HG03108 (cell line): ENCODE measurements around the gene PEX7.
"Not testable (repeated sequence)": the region's sequence is repeated elsewhere in the genome, so short reads cannot be mapped to it uniquely, and the experiment has no call there.

Experiments used
- ATAC-seq: cut with Tn5 transposase; IDR thresholded peaks from one replicate; pipeline ENCODE4 v1.9.1; 2021; ENCODE audit warnings: moderate library complexity; ENCODE audit not compliant: unreplicated experiment

PEX7 gene

DNA sequence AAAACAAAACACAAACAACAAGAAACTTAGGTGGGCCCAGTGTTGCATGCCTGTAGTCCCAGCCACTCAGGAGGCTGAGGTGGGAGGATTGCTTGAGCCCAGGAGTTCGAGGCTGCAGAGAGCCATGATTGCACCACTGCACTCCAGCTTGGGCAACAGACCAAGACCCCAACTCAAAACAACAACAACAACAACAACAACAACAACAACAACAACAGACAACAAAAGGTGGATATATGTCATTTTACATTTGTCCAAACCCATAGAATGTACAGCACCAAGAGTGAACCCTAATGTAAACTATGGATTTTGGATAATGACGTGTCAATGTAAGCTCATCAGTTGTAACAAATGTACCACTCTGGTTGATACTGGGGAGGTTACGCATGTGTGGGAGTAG lies 127.6 kb downstream of the PEX7 start:
- not testable (repeated sequence) for ATAC-seq

DNA sequence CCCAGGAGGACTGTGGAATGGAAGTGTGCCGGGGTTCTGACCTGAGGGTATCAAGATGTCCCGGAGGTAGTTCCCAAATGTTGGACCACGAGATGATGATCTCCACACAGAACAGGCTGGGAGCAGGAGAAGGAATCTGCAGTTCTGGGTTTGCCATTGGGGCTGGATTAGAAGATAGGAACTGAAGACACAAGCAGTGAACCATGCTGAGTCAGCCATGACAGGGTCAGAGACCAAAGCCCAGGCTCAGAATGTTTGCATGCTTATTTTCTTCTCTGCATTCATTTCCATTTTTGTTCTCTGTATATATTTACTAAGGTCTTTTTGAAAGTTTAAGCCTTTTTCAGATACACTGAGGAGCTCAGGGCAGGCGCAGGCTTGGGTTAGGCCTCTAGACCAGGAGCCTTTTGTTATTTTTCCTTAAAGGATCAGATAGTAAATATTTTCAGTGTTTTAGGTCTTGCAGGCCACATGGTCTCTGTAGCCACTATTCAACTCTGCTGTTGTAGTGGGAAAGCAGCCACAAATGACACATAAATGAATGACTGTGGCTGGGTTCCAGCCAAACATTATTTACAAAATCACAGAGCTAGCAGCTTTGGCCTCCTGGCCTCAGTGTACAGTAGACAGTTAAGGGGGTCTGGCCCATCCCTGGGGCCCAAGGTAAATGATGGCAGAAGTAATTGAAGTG lies 128.2 kb downstream of the PEX7 start:
- no peak for ATAC-seq

DNA sequence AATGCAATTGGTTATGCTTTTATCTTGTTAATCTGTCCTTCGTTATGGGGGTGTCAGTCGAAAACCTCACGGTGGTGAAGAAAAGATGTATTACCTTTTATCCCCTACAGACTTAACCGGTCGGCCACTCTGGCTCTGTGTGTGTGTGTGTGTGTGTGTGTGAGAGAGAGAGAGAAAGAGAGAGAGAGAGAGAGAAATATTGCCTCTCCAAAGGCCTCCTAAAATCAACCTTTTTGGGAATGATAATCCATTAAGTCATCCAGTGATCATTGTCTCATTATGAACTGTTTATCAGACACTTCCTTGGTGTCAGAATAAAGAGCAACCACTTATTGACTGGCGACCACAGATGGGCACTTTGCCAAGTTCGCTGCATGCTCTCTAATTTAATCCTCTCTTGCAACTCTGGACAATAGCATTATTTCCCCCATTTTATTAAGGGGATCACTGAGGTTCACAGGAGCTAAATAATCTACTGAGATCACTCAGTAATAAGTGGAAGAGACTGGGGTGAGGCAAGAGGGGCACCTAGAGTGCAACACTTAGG lies 130.4 kb downstream of the PEX7 start:
- no peak for ATAC-seq

DNA sequence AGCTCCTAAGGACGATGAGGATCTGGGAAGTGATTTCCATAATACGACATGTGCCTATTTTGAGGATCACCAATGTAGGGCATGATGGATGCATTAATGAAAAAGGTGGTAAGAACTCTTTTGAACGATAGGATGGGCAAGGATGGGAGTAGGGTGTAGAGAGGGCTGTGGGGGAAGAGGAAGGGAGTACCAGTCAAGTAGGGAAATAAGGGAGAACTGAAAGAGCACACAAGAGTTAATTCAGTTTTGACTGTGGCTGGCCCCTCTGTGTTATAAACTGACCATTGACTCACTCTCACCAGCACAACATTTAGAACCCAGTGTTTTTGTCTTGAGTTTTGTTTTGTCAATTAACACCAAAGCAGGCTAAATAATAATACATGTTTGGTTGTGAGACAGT lies 132.7 kb downstream of the PEX7 start:
- no peak for ATAC-seq

DNA sequence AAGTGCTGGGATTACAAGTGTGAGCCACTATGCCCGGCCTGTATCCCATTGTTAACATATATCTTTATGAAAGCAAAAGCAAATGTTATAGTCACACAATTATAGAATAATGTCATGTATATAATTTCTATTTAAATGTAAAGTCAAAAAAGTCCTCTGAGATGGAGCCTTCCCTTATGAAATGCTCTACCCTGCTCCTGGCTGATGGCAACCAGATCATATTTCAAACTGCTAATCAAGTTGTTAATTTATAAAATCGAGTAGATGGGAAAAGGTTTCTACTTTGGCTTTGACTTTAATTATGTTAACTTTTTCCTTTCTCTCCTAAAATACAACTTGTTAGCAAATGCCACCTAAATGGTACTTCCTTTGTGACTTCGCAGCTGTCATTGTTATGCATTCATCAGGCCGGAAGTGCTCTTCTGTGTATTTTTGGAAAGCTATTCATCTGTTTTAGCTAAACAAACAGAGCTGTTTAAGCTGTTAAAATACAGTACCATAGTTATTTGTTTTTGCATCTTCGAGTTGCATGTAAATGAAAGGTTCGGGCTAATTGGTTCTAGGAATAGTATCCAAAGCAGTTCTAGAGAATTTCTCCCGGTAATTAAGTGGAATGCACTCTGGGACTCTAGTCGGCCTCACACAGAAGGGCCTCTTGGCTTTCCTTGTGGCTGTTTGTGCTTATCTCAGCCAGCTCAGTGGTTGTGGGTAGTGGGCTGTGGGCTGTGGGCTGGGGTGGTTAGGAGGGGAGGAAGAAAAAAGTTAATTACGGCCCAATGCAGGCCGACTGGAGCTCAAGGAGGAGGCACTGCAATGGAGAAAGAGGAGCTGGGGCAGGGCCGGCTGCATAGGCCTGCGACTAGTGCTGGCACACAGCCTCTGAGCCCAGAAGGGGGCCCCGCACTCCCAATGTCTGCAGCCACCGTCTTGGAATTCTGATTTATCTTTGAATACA lies 134.5 kb downstream of the PEX7 start:
- ATAC-seq, result no peak

DNA sequence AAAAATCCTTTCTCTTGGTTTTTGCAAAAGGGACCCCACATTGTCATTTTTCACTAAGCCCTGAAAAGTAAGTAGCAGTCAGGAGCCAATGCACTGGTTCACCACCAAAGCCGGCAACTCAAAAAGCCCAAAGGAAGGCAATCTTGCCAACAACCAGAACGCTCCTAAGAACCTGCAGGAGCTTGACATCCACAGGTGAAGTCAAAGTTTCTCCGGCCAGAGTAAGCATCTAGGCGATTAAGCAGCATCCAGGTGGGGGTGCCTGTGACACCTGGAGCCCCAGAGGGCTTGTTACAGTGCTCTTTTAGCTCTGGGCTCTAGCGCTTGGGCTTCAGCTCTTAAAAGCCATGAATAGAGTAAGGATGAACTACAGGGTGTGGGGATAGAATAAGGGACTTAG lies 135.8 kb downstream of the PEX7 start:
- ATAC-seq, result no peak

DNA sequence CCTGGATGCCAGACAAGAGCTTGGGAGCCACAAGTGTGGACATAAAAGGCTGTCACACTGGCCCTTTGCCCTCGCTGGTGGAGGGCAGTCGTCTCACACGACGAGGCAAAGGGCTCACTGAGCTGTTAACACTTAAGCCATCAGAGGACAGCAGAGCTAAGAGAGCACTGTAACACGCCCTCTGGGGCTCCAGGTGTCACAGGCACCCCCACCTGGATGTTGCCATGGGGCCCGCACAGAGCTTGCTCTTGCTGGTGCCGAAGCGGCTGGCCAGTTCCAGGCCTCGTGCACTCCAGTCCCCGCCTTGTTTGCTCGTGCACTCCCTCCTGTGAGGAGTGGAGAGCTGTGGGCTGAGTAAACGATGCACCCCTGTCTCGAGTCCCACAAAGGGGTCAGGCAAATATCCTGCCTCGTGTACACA lies 137.1 kb downstream of the PEX7 start:
- ATAC-seq, result no peak

DNA sequence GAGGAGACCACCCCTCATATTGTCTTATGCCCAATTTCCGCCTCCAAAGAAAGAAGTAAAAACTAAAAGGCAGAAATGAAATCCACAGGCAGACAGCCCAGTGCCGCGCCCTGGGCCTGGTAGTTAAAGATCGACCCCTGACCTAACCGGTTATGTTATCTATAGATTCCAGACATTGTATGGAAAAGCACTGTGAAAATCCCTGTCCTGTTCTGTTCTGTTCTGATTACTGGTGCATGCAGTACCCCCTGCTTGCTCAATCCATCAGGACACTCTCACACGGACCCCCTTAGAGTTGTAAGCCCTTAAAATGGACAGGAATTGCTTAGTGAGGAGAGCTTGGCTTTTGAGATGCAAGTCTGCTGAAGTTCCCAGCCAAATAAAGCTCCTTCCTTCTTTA lies 137.5 kb downstream of the PEX7 start:
- not testable (repeated sequence) for ATAC-seq

DNA sequence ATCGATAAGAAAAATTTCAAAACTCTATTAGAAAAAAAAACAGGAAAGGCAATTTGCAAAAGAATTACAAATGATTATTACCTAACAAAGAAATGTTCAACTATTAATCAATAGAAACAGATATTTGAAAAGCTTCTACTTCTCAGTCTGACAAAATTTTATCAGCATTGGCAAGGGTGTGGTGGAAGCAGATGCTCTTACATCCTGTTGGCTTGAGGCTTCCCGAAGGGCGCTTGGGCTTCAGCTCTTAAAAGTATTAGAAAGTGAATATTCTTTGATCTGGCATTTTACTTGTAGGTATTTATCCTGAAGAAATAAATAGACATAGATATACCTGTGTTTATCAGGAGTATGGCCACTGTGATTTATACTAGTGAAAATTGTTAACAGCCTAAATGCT lies 138.4 kb downstream of the PEX7 start:
- ATAC-seq, result no peak

DNA sequence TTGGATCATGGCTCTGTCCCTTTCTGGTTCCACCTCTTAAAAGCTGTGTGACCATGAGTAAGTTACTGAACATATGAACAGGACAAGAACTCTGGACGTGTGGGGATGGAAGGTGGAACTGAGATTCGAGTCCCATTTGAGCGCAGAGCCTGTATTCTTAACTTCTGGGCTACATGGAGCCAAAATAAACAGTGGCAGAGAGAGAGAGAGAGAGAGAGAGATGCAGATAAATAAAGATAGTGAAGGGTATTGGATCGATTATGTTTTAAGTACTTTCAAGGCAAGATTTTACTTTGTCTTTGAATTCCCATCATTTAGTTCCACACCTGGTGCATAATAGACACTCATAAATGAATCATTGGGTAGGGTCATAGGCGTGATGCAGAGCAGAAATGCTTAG lies 139.5 kb downstream of the PEX7 start:
- no peak for ATAC-seq

DNA sequence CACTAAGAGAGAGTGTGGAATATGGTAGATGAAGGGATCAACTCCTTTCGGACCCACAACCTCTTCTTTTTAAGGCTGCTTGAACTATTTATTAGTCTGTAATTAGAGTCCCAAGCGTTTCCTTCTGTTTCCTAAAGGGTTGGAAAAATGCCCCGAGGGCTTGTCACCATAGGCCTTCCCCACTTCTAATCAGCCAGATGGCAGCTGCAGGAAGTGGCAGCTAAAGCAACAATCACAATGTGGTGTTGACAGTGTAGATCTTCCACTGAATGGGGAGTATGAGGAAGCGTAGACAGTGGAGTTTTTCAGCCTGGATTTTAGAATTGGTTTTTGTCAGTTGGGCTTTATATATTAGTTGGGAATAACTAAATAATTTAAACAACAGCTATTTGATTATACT lies 140.3 kb downstream of the PEX7 start:
- no peak for ATAC-seq

DNA sequence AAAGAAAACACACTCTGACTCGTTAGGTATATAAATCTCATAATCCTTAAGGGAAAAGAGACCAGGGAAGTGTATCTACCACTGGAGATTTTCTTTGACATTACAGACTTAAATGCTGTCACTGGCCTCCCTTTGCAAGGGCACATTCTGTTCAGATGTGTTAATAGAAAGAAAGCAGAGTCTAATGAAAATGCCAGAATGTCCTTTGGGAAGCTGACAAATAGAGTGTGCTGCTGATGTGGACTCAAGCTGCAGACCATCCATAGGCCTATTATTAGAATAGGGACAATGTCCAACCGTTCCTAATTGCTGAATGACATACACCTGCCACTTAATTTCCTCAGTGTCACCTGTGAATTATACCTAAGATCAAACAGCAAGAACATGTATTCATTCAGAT lies 140.9 kb downstream of the PEX7 start:
- no peak for ATAC-seq
